HepG2 (cell line): Measurements from ENCODE around the gene RASGRF1. TPM values are rescaled to one million over a fixed set of nuclear protein-coding genes. Genes with fewer than 3 reads are reported as not detected.
A peak's percentile ranks its signal among the peaks of the same experiment; 100 is the strongest.

Source experiments
- DBP ChIP-seq: sonication (generic); formaldehyde crosslinking; IDR thresholded peaks from 2 replicates; pipeline ENCODE4 v1.4.0; 2020; ENCODE audit warnings: missing genetic modification reagents; ENCODE audit errors: not compliant biosample characterization
- DMTF1 ChIP-seq: sonication (generic); formaldehyde crosslinking; IDR thresholded peaks from 2 replicates; pipeline ENCODE4 v1.4.0; 2020; ENCODE audit warnings: mild to moderate bottlenecking, missing genetic modification reagents
- HINFP ChIP-seq: sonication (generic); formaldehyde crosslinking; IDR thresholded peaks from 2 replicates; pipeline ENCODE4 v1.4.0; 2020; ENCODE audit warnings: low read depth, mild to moderate bottlenecking, missing genetic modification reagents
- JUNB ChIP-seq: sonication (generic); formaldehyde crosslinking; IDR thresholded peaks from 2 replicates; pipeline ENCODE4 v1.8.0; 2022; ENCODE audit warnings: missing genetic modification reagents, mild to moderate bottlenecking, borderline replicate concordance
- KDM1A ChIP-seq: IDR thresholded peaks from 2 replicates; pipeline ENCODE4 v1.6.1; 2016; ENCODE audit warnings: missing compliant biosample characterization
- KLF16 ChIP-seq, 2 experiments: sonication (generic) in 1 of 2; formaldehyde crosslinking in 1 of 2; IDR thresholded peaks; 2 replicates each; pipeline versions ENCODE4 v1.6.1 to v1.8.0; 2016 to 2023; ENCODE audit warnings: missing genetic modification reagents in 2 of 2, missing compliant biosample characterization in 1 of 2
- NAIF1 ChIP-seq: sonication (generic); formaldehyde crosslinking; IDR thresholded peaks from 2 replicates; pipeline ENCODE4 v1.5.0; 2020; ENCODE audit warnings: mild to moderate bottlenecking, missing genetic modification reagents, borderline replicate concordance
- PHF8 ChIP-seq: sonication (generic); formaldehyde crosslinking; IDR thresholded peaks from 2 replicates; pipeline ENCODE4 v1.5.0; 2020; ENCODE audit warnings: missing genetic modification reagents
- PREB ChIP-seq: sonication (generic); formaldehyde crosslinking; IDR thresholded peaks from 2 replicates; pipeline ENCODE4 v1.4.0; 2020; ENCODE audit warnings: missing genetic modification reagents
- RERE ChIP-seq: IDR thresholded peaks from 2 replicates; pipeline ENCODE4 v1.6.1; 2016; ENCODE audit warnings: low read depth, missing genetic modification reagents, missing compliant biosample characterization
- UBTF ChIP-seq: sonication (generic); formaldehyde crosslinking; IDR thresholded peaks from 2 replicates; pipeline ENCODE4 v1.4.0; 2020; ENCODE audit warnings: mild to moderate bottlenecking, missing genetic modification reagents
- ZNF282 ChIP-seq: fragments of 450-650 bp; IDR thresholded peaks from 2 replicates; pipeline ENCODE4 v1.6.1; 2018; ENCODE audit not compliant: partially characterized antibody
- ZNF350 ChIP-seq: sonication (generic); formaldehyde crosslinking; IDR thresholded peaks from 2 replicates; pipeline ENCODE4 v1.4.0; 2020; ENCODE audit warnings: mild to moderate bottlenecking, low read depth, missing genetic modification reagents, borderline replicate concordance
- ZNF530 ChIP-seq: sonication (generic); formaldehyde crosslinking; IDR thresholded peaks from 2 replicates; pipeline ENCODE4 v1.5.0; 2020; ENCODE audit warnings: low read depth, mild to moderate bottlenecking, missing genetic modification reagents
- ZNF563 ChIP-seq: sonication (generic); formaldehyde crosslinking; IDR thresholded peaks from 2 replicates; pipeline ENCODE4 v1.8.0; 2022; ENCODE audit warnings: mild to moderate bottlenecking, moderate library complexity, missing genetic modification reagents
- ZZZ3 ChIP-seq: sonication (generic); formaldehyde crosslinking; IDR thresholded peaks from 2 replicates; pipeline ENCODE4 v1.4.0; 2020; ENCODE audit warnings: missing genetic modification reagents, mild to moderate bottlenecking, borderline replicate concordance
- polyA plus RNA-seq, 8 experiments: library from polyadenylated mRNA; depleted of rRNA in 3 of 8; stranded (reverse) in 7 of 8; unstranded in 1 of 8; fragments of >200 nt; fragmentation: Illumina TruSeq in 4 of 8; extraction: Trizol in 4 of 8; gene quantifications; 2 replicates each; pipeline versions ENCODE4 v1.2.1 to v1.2.3, GENCODE V29; 2011 to 2016; ENCODE audit warnings: low read depth in 4 of 8, missing spikeins in 1 of 8, mixed read lengths in 1 of 8; ENCODE audit not compliant: insufficient read depth in 1 of 8
- total RNA-seq, 5 experiments: library from RNA; depleted of rRNA; stranded (reverse); fragments of >200 nt; fragmentation: Illumina TruSeq; extraction: Trizol; gene quantifications; 2 replicates each; pipeline ENCODE4 v1.2.3, GENCODE V29; 2016; ENCODE audit warnings: low read depth in 1 of 5

The RASGRF1 gene
- total and polyA plus RNA-seq, 2 of the 13 experiments (the other 11 are each of a cell fraction or from before 2014, with no cell fraction given): 0.55 to 3.0 TPM

- no peak for TF ChIP-seq ZNF282
- TF ChIP-seq ZNF530 (CRISPR knock-in tag): no peak
- TF ChIP-seq ZNF350 (CRISPR knock-in tag): 0 out of 2 replicates have a peak, but pooled peaks have one; percentile 20
- no peak for TF ChIP-seq KDM1A (CRISPR knock-in tag)
- no peak for TF ChIP-seq PREB
- peak; percentile 84 for TF ChIP-seq JUNB (CRISPR knock-in tag)
- no peak for TF ChIP-seq PHF8 (CRISPR knock-in tag)
- TF ChIP-seq HINFP (CRISPR knock-in tag): no peak
- no peak for TF ChIP-seq ZNF563
- no peak for TF ChIP-seq DMTF1
- TF ChIP-seq DBP: no peak
- peak; percentile 56; the same call in 1 of the 2 replicates for TF ChIP-seq RERE (CRISPR knock-in tag)
- TF ChIP-seq ZZZ3 (CRISPR knock-in tag): no peak
- TF ChIP-seq NAIF1: no peak
- peak in 1 of 2 experiments; percentile 51; a peak in 1 of 4 replicates for TF ChIP-seq KLF16 (CRISPR knock-in tag; IDR thresholded peaks at IDR 0.05)
- peak; percentile 42; the same call in 1 of the 2 replicates for TF ChIP-seq UBTF (CRISPR knock-in tag)
These were observed 93.7 kb downstream of the RASGRF1 start (continued) for GRCh38 chr15:78996894-78997275.
